Keratinocyte (primary cell): ENCODE results near the gene NDUFA7. TPM values are rescaled to one million over a fixed set of nuclear protein-coding genes. Genes with fewer than 3 reads are reported as not detected.
A peak's percentile ranks its signal among the peaks of the same experiment; 100 is the strongest.
"Not testable (repeated sequence)": the region's sequence is repeated elsewhere in the genome, so short reads cannot be mapped to it uniquely, and the experiment has no call there.

Experiments used
- DNase-seq: peaks from one replicate; pipeline ENCODE4 v3.0.0-alpha.2; 2011; ENCODE audit warnings: low read depth, missing footprints, low spot score
- FAIRE-seq: peaks from 2 replicates; lab custom pipeline; 2011; peaks lifted over from hg19 to GRCh38; lab: Jason Lieb, UNC
- H2AFZ ChIP-seq: 2 replicates; pipeline ENCODE4 v1.6.0; 2012; ENCODE audit warnings: low read length, control low read depth, inconsistent platforms; ENCODE audit not compliant: control insufficient read depth
- H3K27ac ChIP-seq: 2 replicates; pipeline ENCODE4 v1.5.1; 2011; ENCODE audit warnings: low read length; ENCODE audit not compliant: control insufficient read depth, insufficient read depth
- H3K27me3 ChIP-seq: 3 replicates; pipeline ENCODE4 v1.6.0; 2011; ENCODE audit warnings: low read length; ENCODE audit not compliant: control insufficient read depth, insufficient read depth; ENCODE audit errors: extremely low read depth
- H3K36me3 ChIP-seq, 2 experiments: 2 replicates in 1 of 2; 3 replicates in 1 of 2; pipeline ENCODE4 v1.5.1; 2011; ENCODE audit warnings: low read length in 2 of 2, mild to moderate bottlenecking in 1 of 2; ENCODE audit not compliant: control insufficient read depth in 2 of 2, insufficient read depth in 2 of 2; ENCODE audit errors: extremely low read depth in 1 of 2
- H3K4me1 ChIP-seq: 3 replicates; pipeline ENCODE4 v1.5.1; 2011; ENCODE audit warnings: low read length; ENCODE audit not compliant: control insufficient read depth, insufficient read depth; ENCODE audit errors: extremely low read depth
- H3K4me2 ChIP-seq: 3 replicates; pipeline ENCODE4 v1.6.0; 2011; ENCODE audit warnings: low read depth, low read length; ENCODE audit not compliant: control insufficient read depth, insufficient read depth; ENCODE audit errors: extremely low read depth
- H3K4me3 ChIP-seq, 3 experiments: fragments of 200-600 bp in 1 of 3; sonication (generic) in 1 of 3; 2 replicates in 2 of 3; 3 replicates in 1 of 3; pipeline ENCODE4 v1.5.1; 2011 to 2016; ENCODE audit warnings: low read length in 3 of 3, mild to moderate bottlenecking in 3 of 3, control low read depth in 2 of 3, inconsistent platforms in 1 of 3, low read depth in 1 of 3, mixed read lengths in 1 of 3, mixed run types in 1 of 3, moderate library complexity in 1 of 3; ENCODE audit not compliant: control insufficient read depth in 2 of 3, insufficient read depth in 2 of 3; ENCODE audit errors: extremely low read depth in 1 of 3
- H3K79me2 ChIP-seq: 2 replicates; pipeline ENCODE4 v1.6.0; 2012; ENCODE audit warnings: low read length; ENCODE audit not compliant: control insufficient read depth, insufficient read depth
- H3K9ac ChIP-seq: 3 replicates; pipeline ENCODE4 v1.6.0; 2011; ENCODE audit warnings: low read length; ENCODE audit not compliant: control insufficient read depth, insufficient read depth; ENCODE audit errors: extremely low read depth
- H3K9me1 ChIP-seq: 3 replicates; pipeline ENCODE4 v1.6.0; 2011; ENCODE audit warnings: low read length; ENCODE audit not compliant: control insufficient read depth, insufficient read depth; ENCODE audit errors: extremely low read depth
- H3K9me3 ChIP-seq: 2 replicates; pipeline ENCODE4 v1.5.1; 2012; ENCODE audit warnings: low read depth, low read length; ENCODE audit not compliant: control insufficient read depth
- H4K20me1 ChIP-seq: 3 replicates; pipeline ENCODE4 v1.6.0; 2011; ENCODE audit warnings: low read length; ENCODE audit not compliant: control insufficient read depth, insufficient read depth; ENCODE audit errors: extremely low read depth
- EZH2 ChIP-seq: IDR thresholded peaks from one replicate; pipeline ENCODE4 v1.6.1; 2012; ENCODE audit warnings: inconsistent platforms, mild to moderate bottlenecking, low read length, moderate library complexity
- dilution Hi-C: fragments of 300-500 bp; cut with MboI; formaldehyde crosslinking; loops from one replicate; pipeline ENCODE4 v1.7.0; 2020; ENCODE audit warnings: low sequenced_read_pairs; ENCODE audit not compliant: extremely low pct_ligation_motif_present
- polyA plus RNA-seq, 5 experiments: library from polyadenylated mRNA; depleted of rRNA in 3 of 5; stranded (reverse) in 3 of 5; stranded (forward) in 1 of 5; unstranded in 1 of 5; fragments of >200 nt; gene quantifications; 1 replicate in 1 of 5; 2 replicates in 3 of 5; 3 replicates in 1 of 5; pipeline versions ENCODE4 v1.2.1 to v1.2.3, GENCODE V29; 2011 to 2012; ENCODE audit warnings: missing spikeins in 2 of 5, low read depth in 1 of 5, low replicate concordance in 1 of 5
- TF ChIP-seq, protein P1 (sequence below), 3 experiments: IDR thresholded peaks in 1 of 3; conservative IDR thresholded peaks in 1 of 3; optimal IDR thresholded peaks in 1 of 3; 2 replicates in 2 of 3; 3 replicates in 1 of 3; pipeline versions ENCODE3 to v1.5.1; 2011; ENCODE audit warnings: low read length in 3 of 3, mild to moderate bottlenecking in 3 of 3, moderate library complexity in 2 of 3, control low read depth in 1 of 3, inconsistent platforms in 1 of 3; ENCODE audit not compliant: insufficient read depth in 2 of 3; ENCODE audit errors: extremely low read depth in 1 of 3

NDUFA7 gene
- polyA plus RNA-seq, 1 donor (not counting 4 experiments of a cell fraction or from before 2014, with no cell fraction given): 59.2 TPM

DNA sequence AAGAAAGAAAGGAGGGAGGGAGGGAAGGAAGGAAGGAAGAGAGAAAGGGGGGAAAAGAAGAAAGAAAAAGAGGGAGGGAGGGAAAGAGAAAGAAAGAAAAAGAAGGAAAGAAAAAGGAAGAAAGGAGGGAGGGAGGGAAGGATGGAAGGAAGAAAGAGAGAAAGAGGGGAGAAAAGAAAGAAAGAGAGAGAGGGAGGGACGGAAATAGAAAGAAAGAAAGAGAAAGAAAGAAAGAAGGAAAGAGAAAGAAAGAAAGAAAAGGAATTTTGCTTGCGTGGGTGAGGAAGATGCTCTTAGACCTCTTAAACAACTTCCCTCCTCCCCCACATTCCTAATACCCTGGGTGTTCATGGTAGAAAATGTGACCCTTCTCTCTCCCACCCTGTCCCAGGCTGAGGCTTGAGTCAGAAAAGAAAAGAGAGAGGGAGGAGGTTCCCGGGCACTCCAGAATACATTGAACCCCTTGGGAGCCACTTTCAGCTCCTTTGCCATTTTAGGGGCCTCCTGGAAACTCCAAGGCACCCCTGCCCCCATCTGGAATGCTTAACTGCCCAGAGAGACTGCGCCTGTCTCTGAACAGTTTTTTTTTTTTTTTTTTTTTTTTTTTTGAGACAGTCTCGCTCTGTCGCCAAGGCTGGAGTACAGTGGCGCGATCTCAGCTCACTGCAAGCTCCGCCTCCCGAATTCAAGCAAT lies 31.1 kb upstream of the NDUFA7 start:
- Histone ChIP-seq H3K9ac (no peak overlapping the region), H3K4me3 (no peak overlapping the region), H3K36me3 (no peaks in the 10 kb centered on the region), H3K79me2 (no peaks in the 10 kb centered on the region), H3K4me2 (peak overlapping the region; percentile 37), H2AFZ (no peak overlapping the region), H3K9me3 (no peaks in the 10 kb centered on the region), H3K27ac (no peak overlapping the region), H4K20me1 (no peaks in the 10 kb centered on the region), H3K27me3 (no peaks in the 10 kb centered on the region), H3K9me1 (no peaks in the 10 kb centered on the region), H3K4me1 (peaks cover 16% of the 10 kb centered on the region)
- dilution Hi-C loops: no loop called here
- FAIRE-seq (no peak), DNase-seq (no peak)
- TF ChIP-seq, protein P1, sequence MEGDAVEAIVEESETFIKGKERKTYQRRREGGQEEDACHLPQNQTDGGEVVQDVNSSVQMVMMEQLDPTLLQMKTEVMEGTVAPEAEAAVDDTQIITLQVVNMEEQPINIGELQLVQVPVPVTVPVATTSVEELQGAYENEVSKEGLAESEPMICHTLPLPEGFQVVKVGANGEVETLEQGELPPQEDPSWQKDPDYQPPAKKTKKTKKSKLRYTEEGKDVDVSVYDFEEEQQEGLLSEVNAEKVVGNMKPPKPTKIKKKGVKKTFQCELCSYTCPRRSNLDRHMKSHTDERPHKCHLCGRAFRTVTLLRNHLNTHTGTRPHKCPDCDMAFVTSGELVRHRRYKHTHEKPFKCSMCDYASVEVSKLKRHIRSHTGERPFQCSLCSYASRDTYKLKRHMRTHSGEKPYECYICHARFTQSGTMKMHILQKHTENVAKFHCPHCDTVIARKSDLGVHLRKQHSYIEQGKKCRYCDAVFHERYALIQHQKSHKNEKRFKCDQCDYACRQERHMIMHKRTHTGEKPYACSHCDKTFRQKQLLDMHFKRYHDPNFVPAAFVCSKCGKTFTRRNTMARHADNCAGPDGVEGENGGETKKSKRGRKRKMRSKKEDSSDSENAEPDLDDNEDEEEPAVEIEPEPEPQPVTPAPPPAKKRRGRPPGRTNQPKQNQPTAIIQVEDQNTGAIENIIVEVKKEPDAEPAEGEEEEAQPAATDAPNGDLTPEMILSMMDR (optimal IDR thresholded peaks at IDR 0.05 in 1 of 3, IDR thresholded peaks at IDR 0.05 in 1 of 3, conservative IDR thresholded peaks at IDR 0.05 in 1 of 3; ENCODE audit: extremely low read depth in 1 of 3, insufficient read depth in 2 of 3, low read length in 3 of 3): no peak
- no peak for TF ChIP-seq EZH2

DNA sequence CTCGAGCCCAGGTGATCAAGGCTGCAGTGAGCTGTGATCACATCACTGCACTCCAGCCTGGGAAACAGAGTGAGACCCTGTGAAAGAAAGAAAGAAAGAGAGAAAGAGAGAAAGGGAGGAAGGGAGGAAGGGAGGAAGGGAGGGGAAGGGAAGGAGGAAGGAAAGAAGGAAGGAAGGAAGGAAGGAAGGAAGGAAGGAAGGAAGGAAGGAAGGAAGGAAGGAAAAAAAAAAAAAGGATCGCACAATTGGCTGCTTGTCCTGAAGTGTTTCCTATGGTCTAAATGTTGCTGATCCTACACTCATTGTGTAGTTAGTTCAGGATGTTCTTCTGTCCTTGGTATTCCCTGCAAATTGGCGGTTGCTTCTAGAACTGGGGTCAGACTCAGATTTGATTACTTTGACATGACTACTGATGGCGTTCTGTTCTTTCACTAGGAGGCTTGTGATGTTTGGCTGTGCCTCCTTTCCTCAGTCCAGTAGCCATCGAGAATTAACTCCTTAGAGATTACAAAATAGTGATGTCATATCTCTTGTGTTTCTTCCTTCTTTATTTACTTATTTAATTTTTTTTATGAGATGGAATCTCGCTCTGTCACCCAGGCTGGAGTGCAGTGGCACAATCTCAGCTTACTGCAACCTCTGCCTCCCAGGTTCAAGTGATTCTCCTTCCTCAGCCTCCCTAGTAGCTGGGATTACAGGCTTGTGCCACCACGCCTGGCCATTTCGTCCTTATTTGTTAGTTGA lies 28.6 kb upstream of the NDUFA7 start:
- H3K4me3 ChIP-seq, H3K9me3 ChIP-seq, H3K4me2 ChIP-seq, H2AFZ ChIP-seq, H3K36me3 ChIP-seq, H3K27ac ChIP-seq, dilution Hi-C loops, H3K9me1 ChIP-seq, H3K27me3 ChIP-seq, FAIRE-seq, H3K79me2 ChIP-seq, H3K4me1 ChIP-seq, H4K20me1 ChIP-seq, H3K9ac ChIP-seq, DNase-seq: not testable (repeated sequence)
